GM23338 (cell line): Measurements from ENCODE around the gene ADGRL1. TPM values are rescaled to one million over a fixed set of nuclear protein-coding genes. Genes with fewer than 3 reads are reported as not detected.

Experiments
- ATAC-seq: fragments of 200-7000 bp; cut with Tn5 transposase; 3 replicates; pipeline ENCODE4 v1.9.1; 2020
- DNase-seq: peaks from one replicate; pipeline ENCODE4 v3.0.0-alpha.2; 2015; ENCODE audit warnings: low spot score
- H2AFZ ChIP-seq: fragments of 200-600 bp; sonication (generic); 2 replicates; pipeline ENCODE4 v1.8.0; 2016; ENCODE audit warnings: antibody characterized with exemption, mild to moderate bottlenecking, moderate library complexity
- H3F3A ChIP-seq: fragments of 200-600 bp; sonication (generic); replicated peaks from 2 replicates; pipeline ENCODE4 v1.8.0; 2017; ENCODE audit warnings: antibody characterized with exemption, mixed run types, low read depth
- H3K27ac ChIP-seq: fragments of 200-600 bp; sonication (generic); 2 replicates; pipeline ENCODE4 v1.6.1; 2016; ENCODE audit warnings: low read depth
- H3K27me3 ChIP-seq: fragments of 200-600 bp; sonication (generic); 2 replicates; pipeline ENCODE4 v1.8.0; 2016; ENCODE audit warnings: mild to moderate bottlenecking, mixed run types, moderate library complexity; ENCODE audit not compliant: insufficient read depth
- H3K36me3 ChIP-seq: fragments of 200-600 bp; sonication (generic); 2 replicates; pipeline ENCODE4 v1.8.0; 2016; ENCODE audit warnings: mild to moderate bottlenecking; ENCODE audit not compliant: insufficient read depth
- H3K4me1 ChIP-seq: fragments of 200-600 bp; sonication (generic); 2 replicates; pipeline ENCODE4 v1.8.0; 2016; ENCODE audit warnings: mild to moderate bottlenecking, moderate library complexity; ENCODE audit not compliant: insufficient read depth
- H3K4me2 ChIP-seq: fragments of 200-600 bp; sonication (generic); 2 replicates; pipeline ENCODE4 v1.7.1; 2017; ENCODE audit warnings: mixed run types
- H3K4me3 ChIP-seq: fragments of 200-600 bp; sonication (generic); 2 replicates; pipeline ENCODE4 v1.6.1; 2016; ENCODE audit warnings: mixed run types
- H3K79me2 ChIP-seq: fragments of 200-600 bp; sonication (generic); replicated peaks from 2 replicates; pipeline ENCODE4 v1.8.0; 2017; ENCODE audit warnings: mild to moderate bottlenecking; ENCODE audit not compliant: insufficient read depth
- H3K9me2 ChIP-seq: fragments of 200-600 bp; sonication (generic); 2 replicates; pipeline ENCODE4 v1.8.0; 2017; ENCODE audit not compliant: insufficient read depth
- H4K20me1 ChIP-seq: fragments of 200-600 bp; sonication (generic); replicated peaks from 2 replicates; pipeline ENCODE4 v1.8.0; 2017; ENCODE audit warnings: mild to moderate bottlenecking; ENCODE audit not compliant: insufficient read depth
- H3K27ac Mint-ChIP-seq: 2 replicates; pipeline ENCODE4 v1.8.0; 2020; ENCODE audit warnings: inconsistent platforms, mild to moderate bottlenecking, moderate library complexity, mixed read lengths
- H3K27me3 Mint-ChIP-seq: 3 replicates; pipeline ENCODE4 v1.8.0; 2022; ENCODE audit warnings: low read depth, mild to moderate bottlenecking, moderate library complexity, mixed read lengths, inconsistent platforms; ENCODE audit not compliant: insufficient read depth, poor library complexity
- H3K36me3 Mint-ChIP-seq: 3 replicates; pipeline ENCODE4 v1.8.0; 2021; ENCODE audit warnings: low read depth, mild to moderate bottlenecking, inconsistent platforms, moderate library complexity, mixed read lengths
- H3K4me1 Mint-ChIP-seq: 3 replicates; pipeline ENCODE4 v1.8.0; 2020; ENCODE audit warnings: mild to moderate bottlenecking, inconsistent platforms, mixed read lengths
- H3K4me3 Mint-ChIP-seq: 3 replicates; pipeline ENCODE4 v1.8.0; 2021; ENCODE audit warnings: moderate library complexity, mild to moderate bottlenecking, inconsistent platforms, mixed read lengths
- H3K9me3 Mint-ChIP-seq: 3 replicates; pipeline ENCODE4 v1.8.0; 2020; ENCODE audit warnings: moderate library complexity, mild to moderate bottlenecking, inconsistent platforms, mixed read lengths
- CREB1 ChIP-seq: fragments of 250-450 bp; sonication (Bioruptor Pico); IDR thresholded peaks from 2 replicates; pipeline ENCODE4 v1.5.0; 2020; ENCODE audit warnings: low read depth, mild to moderate bottlenecking, moderate library complexity
- EZH2 ChIP-seq: fragments of 200-600 bp; sonication (generic); IDR thresholded peaks from one replicate; pipeline ENCODE4 v1.8.0; 2017; ENCODE audit warnings: antibody characterized with exemption, mild to moderate bottlenecking, low read depth; ENCODE audit not compliant: unreplicated experiment
- NANOG ChIP-seq: IDR thresholded peaks from 2 replicates; pipeline ENCODE4 v1.6.1; 2016; ENCODE audit warnings: antibody characterized with exemption, borderline replicate concordance
- POLR2AphosphoS5 ChIP-seq: IDR thresholded peaks from 2 replicates; pipeline ENCODE4 v1.6.1; 2016; ENCODE audit warnings: antibody characterized with exemption, low read depth
- STAT1 ChIP-seq: IDR thresholded peaks from one replicate; pipeline ENCODE4 v1.6.1; 2016; ENCODE audit warnings: antibody characterized with exemption; ENCODE audit not compliant: unreplicated experiment
- ZNF114 ChIP-seq: fragments of 250-450 bp; sonication (Bioruptor Pico); IDR thresholded peaks from 2 replicates; pipeline ENCODE4 v1.5.0; 2020; ENCODE audit warnings: mild to moderate bottlenecking, moderate library complexity
- polyA plus RNA-seq: library from polyadenylated mRNA; unstranded; fragments of >200 nt; fragmentation: Nextera tagmentation; extraction: Ambion mirVana; gene quantifications from 2 replicates; pipeline ENCODE4 v1.2.1, GENCODE V29; 2016
- total RNA-seq: library from RNA; depleted of rRNA; stranded (reverse); fragments of >200 nt; shearing (Covaris generic); gene quantifications from 2 replicates; pipeline ENCODE4 v1.2.3, GENCODE V29; 2014
- TF ChIP-seq, protein P1 (sequence below): IDR thresholded peaks from 2 replicates; pipeline ENCODE4 v1.6.1; 2016; ENCODE audit warnings: antibody characterized with exemption
- TF ChIP-seq, protein P2 (sequence below): IDR thresholded peaks from one replicate; pipeline ENCODE4 v1.6.1; 2018; ENCODE audit warnings: antibody characterized with exemption; ENCODE audit not compliant: unreplicated experiment
- TF ChIP-seq, protein P3 (sequence below): fragments of 250-450 bp; sonication (Bioruptor Pico); IDR thresholded peaks from 2 replicates; pipeline ENCODE4 v1.5.0; 2020; ENCODE audit warnings: mild to moderate bottlenecking, moderate library complexity
- TF ChIP-seq, protein P4 (sequence below), 2 experiments: fragments of 200-600 bp in 1 of 2; sonication (generic) in 1 of 2; conservative IDR thresholded peaks; 2 replicates each; pipeline versions ENCODE4 v1.5.1 to v1.6.1; 2016 to 2017; ENCODE audit warnings: antibody characterized with exemption in 2 of 2, low read depth in 2 of 2, mild to moderate bottlenecking in 2 of 2, moderate library complexity in 1 of 2

ADGRL1 gene
- total and polyA plus RNA-seq, 2 experiments from 2014 or later: 20.6 to 100 TPM

DNA sequence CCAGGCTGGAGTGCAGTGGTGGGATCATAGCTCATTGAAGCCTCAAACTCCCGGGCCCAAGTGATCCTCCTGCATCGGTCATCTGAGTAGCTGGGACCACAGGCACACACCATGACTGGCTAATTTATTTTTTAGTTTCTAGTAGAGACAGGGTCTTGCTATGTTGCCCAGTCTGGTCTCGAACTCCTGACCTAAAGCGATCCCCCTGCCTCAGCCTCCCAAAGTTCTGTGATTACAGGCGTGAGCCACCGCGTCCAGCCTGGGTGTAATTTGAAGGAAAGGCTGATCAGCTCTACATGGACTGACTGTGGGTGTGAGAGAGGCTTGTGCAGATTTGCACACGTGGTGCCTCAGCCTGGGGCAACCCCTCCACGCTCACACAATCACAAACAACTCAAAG is 31.1 kb downstream of the ADGRL1 start:
- H3K36me3 ChIP-seq: peaks cover 30% of the 10 kb centered on the region
- H3K27me3 Mint-ChIP-seq: peaks cover 11% of the 10 kb centered on the region
- H3F3A ChIP-seq: no peaks in the 10 kb centered on the region

DNA sequence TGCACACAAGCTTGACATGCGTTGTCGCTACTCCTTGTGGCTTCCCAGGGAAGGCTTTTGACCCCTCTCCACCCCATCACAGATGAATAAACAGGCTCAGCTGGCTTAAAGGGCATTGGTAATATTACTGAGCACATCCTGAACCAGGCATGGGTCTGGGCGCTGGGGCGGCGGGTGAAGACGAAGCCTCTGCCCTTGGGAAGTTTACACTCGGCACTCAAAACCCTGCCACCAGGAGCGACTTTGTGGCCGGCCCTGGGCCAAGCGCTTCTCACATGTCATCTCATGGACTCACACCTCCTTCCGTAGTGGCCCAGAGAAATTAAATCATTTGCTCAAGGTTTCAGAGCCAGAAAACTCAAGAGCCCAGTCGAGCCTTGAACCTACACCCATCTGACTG is 37.0 kb downstream of the ADGRL1 start:
- Mint-ChIP-seq H3K27ac (no peak overlapping the region), H3K9me3 (no peaks in the 10 kb centered on the region), H3K4me1 (peaks cover 27% of the 10 kb centered on the region), H3K36me3 (peaks cover 53% of the 10 kb centered on the region), H3K27me3 (peaks cover 8% of the 10 kb centered on the region), H3K4me3 (no peak overlapping the region)
- Histone ChIP-seq H3K4me3 (no peak overlapping the region), H2AFZ (no peak overlapping the region), H4K20me1 (peaks cover 5% of the 10 kb centered on the region; the same call in 1 of the 2 replicates), H3K36me3 (peaks cover 25% of the 10 kb centered on the region), H3K27ac (no peak overlapping the region), H3K4me1 (no peaks in the 10 kb centered on the region; the same call in 1 of the 2 replicates), H3K9me2 (no peaks in the 10 kb centered on the region), H3K79me2 (no peaks in the 10 kb centered on the region), H3F3A (0 out of 2 replicates have a peak, but pooled peaks cover 3% of the 10 kb centered on the region), H3K4me2 (no peak overlapping the region), H3K27me3 (no peaks in the 10 kb centered on the region)
- DNase-seq (no peak), ATAC-seq (no peak)
- TF ChIP-seq, protein P1, sequence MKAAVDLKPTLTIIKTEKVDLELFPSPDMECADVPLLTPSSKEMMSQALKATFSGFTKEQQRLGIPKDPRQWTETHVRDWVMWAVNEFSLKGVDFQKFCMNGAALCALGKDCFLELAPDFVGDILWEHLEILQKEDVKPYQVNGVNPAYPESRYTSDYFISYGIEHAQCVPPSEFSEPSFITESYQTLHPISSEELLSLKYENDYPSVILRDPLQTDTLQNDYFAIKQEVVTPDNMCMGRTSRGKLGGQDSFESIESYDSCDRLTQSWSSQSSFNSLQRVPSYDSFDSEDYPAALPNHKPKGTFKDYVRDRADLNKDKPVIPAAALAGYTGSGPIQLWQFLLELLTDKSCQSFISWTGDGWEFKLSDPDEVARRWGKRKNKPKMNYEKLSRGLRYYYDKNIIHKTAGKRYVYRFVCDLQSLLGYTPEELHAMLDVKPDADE: no peak
- TF ChIP-seq NANOG (no peak), EZH2 (no peak), ZNF114 (CRISPR knock-in tag) (no peak), CREB1 (no peak), STAT1 (no peak)
- TF ChIP-seq, protein P2, sequence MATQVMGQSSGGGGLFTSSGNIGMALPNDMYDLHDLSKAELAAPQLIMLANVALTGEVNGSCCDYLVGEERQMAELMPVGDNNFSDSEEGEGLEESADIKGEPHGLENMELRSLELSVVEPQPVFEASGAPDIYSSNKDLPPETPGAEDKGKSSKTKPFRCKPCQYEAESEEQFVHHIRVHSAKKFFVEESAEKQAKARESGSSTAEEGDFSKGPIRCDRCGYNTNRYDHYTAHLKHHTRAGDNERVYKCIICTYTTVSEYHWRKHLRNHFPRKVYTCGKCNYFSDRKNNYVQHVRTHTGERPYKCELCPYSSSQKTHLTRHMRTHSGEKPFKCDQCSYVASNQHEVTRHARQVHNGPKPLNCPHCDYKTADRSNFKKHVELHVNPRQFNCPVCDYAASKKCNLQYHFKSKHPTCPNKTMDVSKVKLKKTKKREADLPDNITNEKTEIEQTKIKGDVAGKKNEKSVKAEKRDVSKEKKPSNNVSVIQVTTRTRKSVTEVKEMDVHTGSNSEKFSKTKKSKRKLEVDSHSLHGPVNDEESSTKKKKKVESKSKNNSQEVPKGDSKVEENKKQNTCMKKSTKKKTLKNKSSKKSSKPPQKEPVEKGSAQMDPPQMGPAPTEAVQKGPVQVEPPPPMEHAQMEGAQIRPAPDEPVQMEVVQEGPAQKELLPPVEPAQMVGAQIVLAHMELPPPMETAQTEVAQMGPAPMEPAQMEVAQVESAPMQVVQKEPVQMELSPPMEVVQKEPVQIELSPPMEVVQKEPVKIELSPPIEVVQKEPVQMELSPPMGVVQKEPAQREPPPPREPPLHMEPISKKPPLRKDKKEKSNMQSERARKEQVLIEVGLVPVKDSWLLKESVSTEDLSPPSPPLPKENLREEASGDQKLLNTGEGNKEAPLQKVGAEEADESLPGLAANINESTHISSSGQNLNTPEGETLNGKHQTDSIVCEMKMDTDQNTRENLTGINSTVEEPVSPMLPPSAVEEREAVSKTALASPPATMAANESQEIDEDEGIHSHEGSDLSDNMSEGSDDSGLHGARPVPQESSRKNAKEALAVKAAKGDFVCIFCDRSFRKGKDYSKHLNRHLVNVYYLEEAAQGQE: no peak
- TF ChIP-seq, protein P3, sequence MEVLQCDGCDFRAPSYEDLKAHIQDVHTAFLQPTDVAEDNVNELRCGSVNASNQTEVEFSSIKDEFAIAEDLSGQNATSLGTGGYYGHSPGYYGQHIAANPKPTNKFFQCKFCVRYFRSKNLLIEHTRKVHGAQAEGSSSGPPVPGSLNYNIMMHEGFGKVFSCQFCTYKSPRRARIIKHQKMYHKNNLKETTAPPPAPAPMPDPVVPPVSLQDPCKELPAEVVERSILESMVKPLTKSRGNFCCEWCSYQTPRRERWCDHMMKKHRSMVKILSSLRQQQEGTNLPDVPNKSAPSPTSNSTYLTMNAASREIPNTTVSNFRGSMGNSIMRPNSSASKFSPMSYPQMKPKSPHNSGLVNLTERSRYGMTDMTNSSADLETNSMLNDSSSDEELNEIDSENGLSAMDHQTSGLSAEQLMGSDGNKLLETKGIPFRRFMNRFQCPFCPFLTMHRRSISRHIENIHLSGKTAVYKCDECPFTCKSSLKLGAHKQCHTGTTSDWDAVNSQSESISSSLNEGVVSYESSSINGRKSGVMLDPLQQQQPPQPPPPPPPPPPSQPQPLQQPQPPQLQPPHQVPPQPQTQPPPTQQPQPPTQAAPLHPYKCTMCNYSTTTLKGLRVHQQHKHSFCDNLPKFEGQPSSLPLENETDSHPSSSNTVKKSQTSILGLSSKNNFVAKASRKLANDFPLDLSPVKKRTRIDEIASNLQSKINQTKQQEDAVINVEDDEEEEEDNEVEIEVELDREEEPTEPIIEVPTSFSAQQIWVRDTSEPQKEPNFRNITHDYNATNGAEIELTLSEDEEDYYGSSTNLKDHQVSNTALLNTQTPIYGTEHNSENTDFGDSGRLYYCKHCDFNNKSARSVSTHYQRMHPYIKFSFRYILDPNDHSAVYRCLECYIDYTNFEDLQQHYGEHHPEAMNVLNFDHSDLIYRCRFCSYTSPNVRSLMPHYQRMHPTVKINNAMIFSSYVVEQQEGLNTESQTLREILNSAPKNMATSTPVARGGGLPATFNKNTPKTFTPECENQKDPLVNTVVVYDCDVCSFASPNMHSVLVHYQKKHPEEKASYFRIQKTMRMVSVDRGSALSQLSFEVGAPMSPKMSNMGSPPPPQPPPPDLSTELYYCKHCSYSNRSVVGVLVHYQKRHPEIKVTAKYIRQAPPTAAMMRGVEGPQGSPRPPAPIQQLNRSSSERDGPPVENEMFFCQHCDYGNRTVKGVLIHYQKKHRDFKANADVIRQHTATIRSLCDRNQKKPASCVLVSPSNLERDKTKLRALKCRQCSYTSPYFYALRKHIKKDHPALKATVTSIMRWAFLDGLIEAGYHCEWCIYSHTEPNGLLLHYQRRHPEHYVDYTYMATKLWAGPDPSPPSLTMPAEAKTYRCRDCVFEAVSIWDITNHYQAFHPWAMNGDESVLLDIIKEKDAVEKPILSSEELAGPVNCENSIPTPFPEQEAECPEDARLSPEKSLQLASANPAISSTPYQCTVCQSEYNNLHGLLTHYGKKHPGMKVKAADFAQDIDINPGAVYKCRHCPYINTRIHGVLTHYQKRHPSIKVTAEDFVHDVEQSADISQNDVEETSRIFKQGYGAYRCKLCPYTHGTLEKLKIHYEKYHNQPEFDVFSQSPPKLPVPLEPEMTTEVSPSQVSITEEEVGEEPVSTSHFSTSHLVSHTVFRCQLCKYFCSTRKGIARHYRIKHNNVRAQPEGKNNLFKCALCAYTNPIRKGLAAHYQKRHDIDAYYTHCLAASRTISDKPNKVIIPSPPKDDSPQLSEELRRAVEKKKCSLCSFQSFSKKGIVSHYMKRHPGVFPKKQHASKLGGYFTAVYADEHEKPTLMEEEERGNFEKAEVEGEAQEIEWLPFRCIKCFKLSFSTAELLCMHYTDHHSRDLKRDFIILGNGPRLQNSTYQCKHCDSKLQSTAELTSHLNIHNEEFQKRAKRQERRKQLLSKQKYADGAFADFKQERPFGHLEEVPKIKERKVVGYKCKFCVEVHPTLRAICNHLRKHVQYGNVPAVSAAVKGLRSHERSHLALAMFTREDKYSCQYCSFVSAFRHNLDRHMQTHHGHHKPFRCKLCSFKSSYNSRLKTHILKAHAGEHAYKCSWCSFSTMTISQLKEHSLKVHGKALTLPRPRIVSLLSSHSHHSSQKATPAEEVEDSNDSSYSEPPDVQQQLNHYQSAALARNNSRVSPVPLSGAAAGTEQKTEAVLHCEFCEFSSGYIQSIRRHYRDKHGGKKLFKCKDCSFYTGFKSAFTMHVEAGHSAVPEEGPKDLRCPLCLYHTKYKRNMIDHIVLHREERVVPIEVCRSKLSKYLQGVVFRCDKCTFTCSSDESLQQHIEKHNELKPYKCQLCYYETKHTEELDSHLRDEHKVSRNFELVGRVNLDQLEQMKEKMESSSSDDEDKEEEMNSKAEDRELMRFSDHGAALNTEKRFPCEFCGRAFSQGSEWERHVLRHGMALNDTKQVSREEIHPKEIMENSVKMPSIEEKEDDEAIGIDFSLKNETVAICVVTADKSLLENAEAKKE (CRISPR knock-in tag): no peak
- TF ChIP-seq, protein P4, sequence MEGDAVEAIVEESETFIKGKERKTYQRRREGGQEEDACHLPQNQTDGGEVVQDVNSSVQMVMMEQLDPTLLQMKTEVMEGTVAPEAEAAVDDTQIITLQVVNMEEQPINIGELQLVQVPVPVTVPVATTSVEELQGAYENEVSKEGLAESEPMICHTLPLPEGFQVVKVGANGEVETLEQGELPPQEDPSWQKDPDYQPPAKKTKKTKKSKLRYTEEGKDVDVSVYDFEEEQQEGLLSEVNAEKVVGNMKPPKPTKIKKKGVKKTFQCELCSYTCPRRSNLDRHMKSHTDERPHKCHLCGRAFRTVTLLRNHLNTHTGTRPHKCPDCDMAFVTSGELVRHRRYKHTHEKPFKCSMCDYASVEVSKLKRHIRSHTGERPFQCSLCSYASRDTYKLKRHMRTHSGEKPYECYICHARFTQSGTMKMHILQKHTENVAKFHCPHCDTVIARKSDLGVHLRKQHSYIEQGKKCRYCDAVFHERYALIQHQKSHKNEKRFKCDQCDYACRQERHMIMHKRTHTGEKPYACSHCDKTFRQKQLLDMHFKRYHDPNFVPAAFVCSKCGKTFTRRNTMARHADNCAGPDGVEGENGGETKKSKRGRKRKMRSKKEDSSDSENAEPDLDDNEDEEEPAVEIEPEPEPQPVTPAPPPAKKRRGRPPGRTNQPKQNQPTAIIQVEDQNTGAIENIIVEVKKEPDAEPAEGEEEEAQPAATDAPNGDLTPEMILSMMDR (conservative IDR thresholded peaks at IDR 0.05; ENCODE audit: low read depth in 2 of 2): no peak

More for the DNA sequence above, 31.1 kb downstream of the ADGRL1 start:
- ATAC-seq: no peak
- Mint-ChIP-seq H3K4me1 (peaks cover 3% of the 10 kb centered on the region), H3K27ac (no peak overlapping the region), H3K36me3 (peaks cover 75% of the 10 kb centered on the region), H3K9me3 (no peaks in the 10 kb centered on the region), H3K4me3 (no peak overlapping the region)
- Histone ChIP-seq H2AFZ (no peak overlapping the region), H3K9me2 (no peaks in the 10 kb centered on the region), H3K4me3 (no peak overlapping the region), H3K4me2 (no peak overlapping the region), H3K79me2 (no peaks in the 10 kb centered on the region), H3K27me3 (no peaks in the 10 kb centered on the region), H4K20me1 (peaks cover 3% of the 10 kb centered on the region; the same call in 1 of the 2 replicates), H3K27ac (no peak overlapping the region), H3K4me1 (no peaks in the 10 kb centered on the region)
- no peak for TF ChIP-seq POLR2AphosphoS5
- no peak for DNase-seq
